Ovary (tissue), 9 donors: Measurements from ENCODE around the gene CTBP2. TPM values are rescaled to one million over a fixed set of nuclear protein-coding genes. Genes with fewer than 3 reads are reported as not detected.

Experiments
- DNase-seq, 5 donors: peaks; one replicate each; pipeline ENCODE4 v3.0.0-alpha.2; 2019 to 2020
- H3K27ac ChIP-seq, 2 donors: fragments of 200-600 bp; one replicate each; pipeline versions ENCODE4 v1.5.1 to v1.8.0; 2019 to 2022
- H3K27me3 ChIP-seq: fragments of 200-600 bp; one replicate; pipeline ENCODE4 v1.8.0; 2022
- H3K36me3 ChIP-seq: fragments of 200-600 bp; sonication (generic); one replicate; pipeline ENCODE4 v1.5.1; 2019
- H3K4me1 ChIP-seq: one replicate; pipeline ENCODE4 v1.8.1; 2013; ENCODE audit warnings: mild to moderate bottlenecking, moderate library complexity; ENCODE audit not compliant: insufficient read depth
- H3K4me3 ChIP-seq: fragments of 200-600 bp; sonication (generic); one replicate; pipeline ENCODE4 v1.5.1; 2017
- H3K9me3 ChIP-seq, 2 donors: fragments of 200-600 bp in 1 of 2; sonication (generic) in 1 of 2; one replicate each; pipeline versions ENCODE4 v1.5.1 to v1.8.1; 2013 to 2019; ENCODE audit warnings: mild to moderate bottlenecking in 1 of 2, moderate library complexity in 1 of 2
- CTCF ChIP-seq, 3 donors: fragments of 450-650 bp in 2 of 3; fragments of 200-600 bp in 1 of 3; IDR thresholded peaks; one replicate each; pipeline versions ENCODE4 v1.5.1 to v1.8.0; 2016 to 2022; ENCODE audit warnings: antibody characterized with exemption in 3 of 3, mild to moderate bottlenecking in 1 of 3
- EP300 ChIP-seq: sonication (generic); formaldehyde crosslinking; IDR thresholded peaks from one replicate; pipeline ENCODE4 v1.6.1; 2017; ENCODE audit warnings: antibody characterized with exemption
- POLR2A ChIP-seq: fragments of 450-650 bp; IDR thresholded peaks from one replicate; pipeline ENCODE4 v1.6.1; 2017; ENCODE audit warnings: antibody characterized with exemption, mild to moderate bottlenecking, moderate library complexity
- WGBS, 3 donors: extraction: QIAGEN DNeasy Blood & Tissue Kit in 1 of 3; methylation state at CpG; one replicate each; pipeline versions ENCODE4 v1.1.5 to v1.1.7; 2013 to 2017; 5-methylcytosine and 5-hydroxymethylcytosine counted together
- intact Hi-C, 4 donors: fragments of 100-400 bp; cut with DNase I; formaldehyde crosslinking; loops; one replicate each; pipeline versions ENCODE4 v1.11.0 to v1.15.1; 2022 to 2023
- polyA plus RNA-seq, 2 donors: library from polyadenylated mRNA; stranded (reverse); fragments of 200-250 nt in 1 of 2; fragments of 350-450 nt in 1 of 2; fragmentation: Illumina TruSeq in 1 of 2; extraction: RNeasy Lipid Tissue Mini Kit (QIAGEN cat#74804) in 1 of 2; gene quantifications; one replicate each; pipeline ENCODE4 v1.2.3, GENCODE V29; 2013 to 2014
- total RNA-seq, 7 donors: library from RNA; depleted of rRNA in 2 of 7; stranded (reverse); fragments of >200 nt in 2 of 7; fragmentation: NEBNext Ultra II Directional in 3 of 7; extraction: Animal tissue kit (Norgen Biotek cat#: 25700) in 3 of 7; gene quantifications; one replicate each; pipeline versions ENCODE4 v1.1.0 to v1.2.4, GENCODE V29; 2016 to 2023
- donor health status: DM: no; HTN: no; CAD: no; lungs with moderate emphysema.
- donor health status: DM: no; HTN: no; CAD: no.
- donor health status: Bipolar disorder and iron deficiency.
- donor health status: DM: yes; HTN: yes; CAD: no.
- donor health status: DM: no; HTN: no; CAD: no.
- donor health status: DM: yes; HTN: yes; CAD: no.

CTBP2 gene
- total and polyA plus RNA-seq, 9 donors = 25.3 to 107 (median 69.5) TPM

- H3K36me3 ChIP-seq = no peaks in the 10 kb centered on the region
- WGBS, 3 donors = 50 to 59% (median 55%) methylated on average over 1 of the region's 1 CpG
These were observed 172.6 kb downstream of the CTBP2 start for GRCh38 chr10:124987788-124988187.

GRCh38 chr10:124985162-124985561, 175.2 kb downstream of the CTBP2 start:
- no peak overlapping the region for H3K4me3 ChIP-seq
- H3K27me3 ChIP-seq = no peaks in the 10 kb centered on the region
- no peaks in the 10 kb centered on the region for H3K9me3 ChIP-seq
- H3K4me1 ChIP-seq = peaks cover 8% of the 10 kb centered on the region
- no peak overlapping the region for H3K27ac ChIP-seq
- TF ChIP-seq POLR2A (no peak), EP300 (no peak), CTCF (IDR thresholded peaks at IDR 0.05) (no peak)
- DNase-seq = no peak
- intact Hi-C loops = loop anchor here in 1 of 4 donors (10.0 kb wide), 1 partner anchor 70 kb away; no protein-coding TSS in a partner anchor
- 55 to 64% (median 61%) methylated on average over 5 of the region's 5 CpGs for whole genome bisulfite sequencing, 3 donors
- no peaks in the 10 kb centered on the region for H3K36me3 ChIP-seq

More at GRCh38 chr10:124987788-124988187, 172.6 kb downstream of the CTBP2 start:
- no peaks in the 10 kb centered on the region for H3K9me3 ChIP-seq
- H3K27me3 ChIP-seq = no peaks in the 10 kb centered on the region
- peaks cover 11% of the 10 kb centered on the region for H3K4me1 ChIP-seq
- no peak overlapping the region for H3K4me3 ChIP-seq
- DNase-seq = no peak
- intact Hi-C loops = loop anchor here in 1 of 4 donors (10.0 kb wide), 1 partner anchor 73 kb away; no protein-coding TSS in a partner anchor
- H3K27ac ChIP-seq = no peak overlapping the region
- no peak for TF ChIP-seq POLR2A
- TF ChIP-seq EP300 = no peak
- TF ChIP-seq CTCF (IDR thresholded peaks at IDR 0.05) = no peak

GRCh38 chr10:124984376-124984775, 176.0 kb downstream of the CTBP2 start:
- no peak overlapping the region for H3K27ac ChIP-seq
- no peaks in the 10 kb centered on the region for H3K27me3 ChIP-seq
- WGBS, 3 donors = 93 to 96% (median 95%) methylated on average over 1 of the region's 1 CpG
- intact Hi-C loops = loop anchor here in 1 of 4 donors (10.0 kb wide), 1 partner anchor 70 kb away; no protein-coding TSS in a partner anchor
- peaks cover 10% of the 10 kb centered on the region for H3K4me1 ChIP-seq
- H3K36me3 ChIP-seq = no peaks in the 10 kb centered on the region
- TF ChIP-seq POLR2A (no peak), CTCF (IDR thresholded peaks at IDR 0.05) (no peak), EP300 (no peak)
- no peak overlapping the region for H3K4me3 ChIP-seq
- DNase-seq = no peak
- H3K9me3 ChIP-seq = no peaks in the 10 kb centered on the region

- intact Hi-C loops = loop anchor here in 1 of 4 donors (10.0 kb wide), 1 partner anchor 69 kb away; no protein-coding TSS in a partner anchor
- no peaks in the 10 kb centered on the region for H3K9me3 ChIP-seq
- no peak for DNase-seq
- no peaks in the 10 kb centered on the region for H3K27me3 ChIP-seq
- no peak overlapping the region for H3K27ac ChIP-seq
- WGBS, 3 donors = 9 to 26% (median 11%) methylated on average over 6 of the region's 6 CpGs
- no peak overlapping the region for H3K4me3 ChIP-seq
- H3K36me3 ChIP-seq = no peaks in the 10 kb centered on the region
- no peak for TF ChIP-seq CTCF (IDR thresholded peaks at IDR 0.05)
- TF ChIP-seq EP300 = no peak
- H3K4me1 ChIP-seq = peaks cover 10% of the 10 kb centered on the region
These were observed 177.0 kb downstream of the CTBP2 start for GRCh38 chr10:124983321-124983720.
